Activated B cell treated with CpG ODN at 0.5 μM for 24 hours (primary cell): Measurements from ENCODE around the gene TBL1X. TPM values are rescaled to one million over a fixed set of nuclear protein-coding genes. Genes with fewer than 3 reads are reported as not detected.

ENCODE experiments used
- ATAC-seq: fragments of 200-7000 bp; cut with Tn5 transposase; one replicate; pipeline ENCODE4 v1.10.0; 2021; ENCODE audit warnings: low read depth, mild to moderate bottlenecking, moderate library complexity
- CTCF ChIA-PET: fragments of 350-600 bp; sonication (Branson Sonifier 250); formaldehyde crosslinking; loops from one replicate; lab custom pipeline; 2021; ENCODE audit warnings: antibody characterized with exemption; lab: Charles Lee
- POLR2A ChIA-PET: fragments of 350-600 bp; sonication (Branson Sonifier 250); formaldehyde crosslinking; loops from one replicate; lab custom pipeline; 2021; ENCODE audit warnings: antibody characterized with exemption; lab: Charles Lee
- DNase-seq: peaks from one replicate; pipeline ENCODE4 v3.0.0; 2022
- H3K27ac Mint-ChIP-seq: one replicate; pipeline ENCODE4 v1.8.0; 2020; ENCODE audit warnings: mixed read lengths
- H3K27me3 Mint-ChIP-seq: one replicate; pipeline ENCODE4 v1.8.0; 2021; ENCODE audit warnings: mixed read lengths
- H3K36me3 Mint-ChIP-seq: one replicate; pipeline ENCODE4 v1.8.0; 2021; ENCODE audit warnings: low read depth, mixed read lengths
- H3K4me1 Mint-ChIP-seq: one replicate; pipeline ENCODE4 v1.8.0; 2021; ENCODE audit warnings: mixed read lengths
- H3K4me3 Mint-ChIP-seq: one replicate; pipeline ENCODE4 v1.8.0; 2020; ENCODE audit warnings: mild to moderate bottlenecking, mixed read lengths
- H3K9me3 Mint-ChIP-seq: one replicate; pipeline ENCODE4 v1.8.0; 2020; ENCODE audit warnings: mixed read lengths
- intact Hi-C: fragments of 100-400 bp; cut with micrococcal nuclease; formaldehyde crosslinking; loops from one replicate; pipeline ENCODE4 v1.15.1; 2024
- total RNA-seq: library from RNA; stranded (reverse); gene quantifications from 2 replicates; pipeline ENCODE4 v1.2.3, GENCODE V29; 2022
- TF ChIP-seq, protein P1 (sequence below): fragments of 200-600 bp; IDR thresholded peaks from one replicate; pipeline ENCODE4 v1.8.0; 2022; ENCODE audit warnings: antibody characterized with exemption, mild to moderate bottlenecking

Gene TBL1X
- total RNA-seq, 1 donor from 2014 or later, result 38.5 TPM

DNA sequence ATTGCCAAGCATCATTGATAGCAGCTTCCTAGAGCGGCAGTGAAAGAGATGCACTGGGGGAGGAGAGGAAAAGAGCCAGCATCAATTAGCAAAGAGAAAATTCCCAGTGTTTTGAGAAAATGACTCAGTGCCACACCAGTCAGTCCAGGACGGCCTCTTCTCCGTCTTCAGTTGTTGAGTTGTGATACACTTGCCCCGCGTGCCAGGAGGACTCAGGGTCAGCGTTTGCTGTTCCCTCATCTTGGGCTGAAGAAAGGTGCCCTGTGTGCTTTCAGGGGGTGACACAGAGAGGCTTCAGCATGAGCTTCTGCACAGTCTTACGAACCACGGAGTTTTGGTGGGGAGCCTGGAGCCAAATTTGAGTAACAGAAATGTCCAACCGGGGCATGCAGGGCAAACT, 218.5 kb downstream of the TBL1X start:
- Mint-ChIP-seq H3K4me3 (no peak overlapping the region), H3K27me3 (no peaks in the 10 kb centered on the region), H3K4me1 (peaks cover 11% of the 10 kb centered on the region), H3K9me3 (no peaks in the 10 kb centered on the region), H3K27ac (no peak overlapping the region), H3K36me3 (peaks cover 49% of the 10 kb centered on the region)
- intact Hi-C loops, result no loop called here
- DNase-seq (no peak), ATAC-seq (no peak)
- POLR2A ChIA-PET, result no interaction called here
- TF ChIP-seq, protein P1, sequence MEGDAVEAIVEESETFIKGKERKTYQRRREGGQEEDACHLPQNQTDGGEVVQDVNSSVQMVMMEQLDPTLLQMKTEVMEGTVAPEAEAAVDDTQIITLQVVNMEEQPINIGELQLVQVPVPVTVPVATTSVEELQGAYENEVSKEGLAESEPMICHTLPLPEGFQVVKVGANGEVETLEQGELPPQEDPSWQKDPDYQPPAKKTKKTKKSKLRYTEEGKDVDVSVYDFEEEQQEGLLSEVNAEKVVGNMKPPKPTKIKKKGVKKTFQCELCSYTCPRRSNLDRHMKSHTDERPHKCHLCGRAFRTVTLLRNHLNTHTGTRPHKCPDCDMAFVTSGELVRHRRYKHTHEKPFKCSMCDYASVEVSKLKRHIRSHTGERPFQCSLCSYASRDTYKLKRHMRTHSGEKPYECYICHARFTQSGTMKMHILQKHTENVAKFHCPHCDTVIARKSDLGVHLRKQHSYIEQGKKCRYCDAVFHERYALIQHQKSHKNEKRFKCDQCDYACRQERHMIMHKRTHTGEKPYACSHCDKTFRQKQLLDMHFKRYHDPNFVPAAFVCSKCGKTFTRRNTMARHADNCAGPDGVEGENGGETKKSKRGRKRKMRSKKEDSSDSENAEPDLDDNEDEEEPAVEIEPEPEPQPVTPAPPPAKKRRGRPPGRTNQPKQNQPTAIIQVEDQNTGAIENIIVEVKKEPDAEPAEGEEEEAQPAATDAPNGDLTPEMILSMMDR, result no peak
- CTCF ChIA-PET, result no interaction called here

DNA sequence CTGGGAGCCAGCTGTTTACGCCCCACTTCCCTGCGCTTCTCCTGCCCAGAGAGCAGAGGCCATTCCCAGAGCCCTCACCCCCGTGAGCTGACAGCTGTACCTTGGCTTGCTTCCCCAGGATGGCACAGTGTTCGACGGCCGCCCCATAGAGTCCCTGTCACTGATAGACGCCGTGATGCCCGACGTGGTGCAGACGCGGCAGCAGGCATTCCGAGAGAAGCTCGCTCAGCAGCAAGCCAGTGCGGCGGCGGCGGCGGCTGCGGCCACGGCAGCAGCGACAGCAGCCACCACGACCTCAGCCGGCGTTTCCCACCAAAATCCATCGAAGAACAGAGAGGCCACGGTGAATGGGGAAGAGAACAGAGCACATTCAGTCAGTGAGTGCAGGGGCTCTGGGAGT, 223.0 kb downstream of the TBL1X start:
- CTCF ChIA-PET, result no interaction called here
- Mint-ChIP-seq H3K4me1 (no peaks in the 10 kb centered on the region), H3K27ac (no peak overlapping the region), H3K4me3 (no peak overlapping the region), H3K27me3 (no peaks in the 10 kb centered on the region), H3K36me3 (peaks cover 73% of the 10 kb centered on the region), H3K9me3 (no peaks in the 10 kb centered on the region)
- TF ChIP-seq, protein P1, result no peak
- intact Hi-C loops, result no loop called here
- POLR2A ChIA-PET, result no interaction called here
- DNase-seq (no peak), ATAC-seq (no peak)

DNA sequence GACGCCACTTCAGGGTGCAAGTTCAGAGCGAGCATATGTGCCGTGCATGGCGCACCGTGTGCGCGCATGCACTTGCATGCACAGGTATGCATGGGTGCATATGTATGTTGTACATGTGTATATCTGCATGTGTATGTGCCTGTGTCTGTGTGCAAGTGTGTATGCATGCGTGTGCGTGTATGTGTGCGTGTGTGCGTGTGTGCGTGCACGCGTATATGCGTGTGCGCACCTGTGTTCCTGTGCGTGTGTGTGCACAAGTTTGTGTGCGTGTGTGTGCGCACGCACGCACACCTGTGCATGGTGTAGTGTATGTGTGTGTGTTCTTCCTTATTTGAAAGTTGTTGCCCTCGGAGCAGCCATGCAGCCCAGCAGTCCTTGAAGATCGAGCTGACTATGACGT, 224.0 kb downstream of the TBL1X start:
- DNase-seq (no peak), ATAC-seq (no peak)
- Mint-ChIP-seq H3K36me3 (peaks cover 75% of the 10 kb centered on the region), H3K27ac (no peak overlapping the region), H3K27me3 (no peaks in the 10 kb centered on the region), H3K4me1 (no peaks in the 10 kb centered on the region), H3K4me3 (no peak overlapping the region), H3K9me3 (no peaks in the 10 kb centered on the region)
- TF ChIP-seq, protein P1, result no peak
- intact Hi-C loops, result no loop called here
- CTCF ChIA-PET, result no interaction called here
- POLR2A ChIA-PET, result no interaction called here

DNA sequence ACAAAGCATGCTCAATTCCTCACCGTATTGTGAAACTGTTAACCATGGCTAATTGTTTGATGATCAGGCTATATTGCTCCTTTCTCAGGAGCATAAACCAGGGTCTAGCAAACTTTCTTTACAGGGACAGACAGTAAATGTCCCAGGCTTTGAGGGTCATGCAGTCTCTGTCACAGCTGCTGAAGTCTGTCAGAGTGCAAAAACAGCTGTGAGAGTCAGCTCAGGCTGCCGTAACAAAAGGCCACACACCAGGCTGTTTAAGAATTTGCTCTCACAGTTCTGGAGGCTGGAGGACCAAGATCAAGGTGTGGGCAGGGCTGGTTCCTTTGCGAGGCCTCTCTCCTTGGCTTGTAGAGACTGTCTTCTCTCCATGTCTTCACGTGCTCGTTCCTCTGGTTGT, 225.2 kb downstream of the TBL1X start:
- ChIA-PET CTCF (no interaction called here), POLR2A (no interaction called here)
- intact Hi-C loops, result loop anchor here (10.0 kb wide), 1 partner anchor 65 kb away; no protein-coding TSS in a partner anchor
- no peaks in the 10 kb centered on the region for H3K9me3 Mint-ChIP-seq
- TF ChIP-seq, protein P1, result no peak
- no peak overlapping the region for H3K4me3 Mint-ChIP-seq
- DNase-seq (no peak), ATAC-seq (no peak)
- no peaks in the 10 kb centered on the region for H3K4me1 Mint-ChIP-seq
- peaks cover 77% of the 10 kb centered on the region for H3K36me3 Mint-ChIP-seq
- H3K27me3 Mint-ChIP-seq, result no peaks in the 10 kb centered on the region
- no peak overlapping the region for H3K27ac Mint-ChIP-seq

DNA sequence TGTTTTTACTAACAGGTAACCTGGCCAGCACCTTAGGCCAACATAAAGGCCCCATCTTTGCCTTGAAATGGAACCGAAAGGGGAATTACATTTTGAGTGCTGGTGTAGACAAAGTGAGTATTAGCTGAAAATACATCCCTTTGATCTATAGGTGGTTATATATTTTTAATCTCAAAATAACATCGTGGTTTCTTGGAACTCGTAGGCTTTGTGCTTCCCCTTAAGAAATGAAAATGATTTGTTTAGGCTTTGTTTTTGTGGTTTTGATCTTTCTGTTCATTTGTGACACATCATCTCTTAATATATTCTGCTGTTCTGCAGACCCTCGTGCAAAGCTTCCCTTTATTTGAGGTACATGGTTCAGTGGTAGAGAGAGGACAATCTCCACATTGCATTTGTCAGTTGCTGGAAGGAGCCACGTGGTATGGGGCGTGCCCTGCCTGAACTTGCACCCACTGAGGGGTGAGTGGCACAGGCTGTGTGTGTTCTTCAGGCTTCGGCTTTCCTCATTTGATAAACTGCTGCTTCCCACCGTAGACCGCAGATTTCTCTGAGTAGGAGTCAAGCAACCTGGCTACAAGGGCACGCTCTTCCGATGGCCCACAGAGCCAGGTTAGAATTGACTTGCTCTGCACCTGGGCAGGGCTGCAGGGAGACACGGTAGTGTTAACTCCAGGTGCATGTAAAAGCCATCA, 228.6 kb downstream of the TBL1X start:
- ChIA-PET POLR2A (no interaction called here), CTCF (no interaction called here)
- ATAC-seq (no peak), DNase-seq (no peak)
- no peaks in the 10 kb centered on the region for H3K27me3 Mint-ChIP-seq
- no peaks in the 10 kb centered on the region for H3K9me3 Mint-ChIP-seq
- no peaks in the 10 kb centered on the region for H3K4me1 Mint-ChIP-seq
- H3K36me3 Mint-ChIP-seq, result peaks cover 67% of the 10 kb centered on the region
- H3K4me3 Mint-ChIP-seq, result no peak overlapping the region
- no peak overlapping the region for H3K27ac Mint-ChIP-seq
- intact Hi-C loops, result loop anchor here (10.0 kb wide), 1 partner anchor 69 kb away; no protein-coding TSS in a partner anchor
- TF ChIP-seq, protein P1, result no peak
